ENCODE measurements around the gene ELP1.

Gene ELP1

DNA sequence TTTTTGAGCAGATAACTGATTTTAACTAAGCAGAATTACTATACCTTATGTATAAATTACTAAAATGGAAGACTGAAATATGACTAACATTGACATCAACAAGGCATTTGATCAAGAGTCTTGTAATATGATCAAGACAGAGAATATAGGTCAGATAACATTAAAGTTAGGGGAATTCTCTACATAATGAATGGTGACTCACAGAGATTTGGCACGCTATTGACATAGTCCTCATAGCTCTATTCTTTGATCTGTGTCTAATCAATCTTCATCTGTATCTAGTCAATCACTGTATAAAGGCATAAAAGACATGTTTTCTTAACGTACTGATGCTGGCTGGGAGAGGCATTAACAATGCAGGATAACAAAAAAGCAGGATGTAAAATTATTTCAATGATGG lies 17.7 kb upstream of the ELP1 start:
- no peaks in the 10 kb centered on the region for H3K79me2 ChIP-seq (ENCODE audit: insufficient read depth, low read length)
- H3K27me3 ChIP-seq (ENCODE audit: insufficient read depth, low read length, poor library complexity, severe bottlenecking) = no peaks in the 10 kb centered on the region
- no peaks in the 10 kb centered on the region for H3K36me3 ChIP-seq (ENCODE audit: insufficient read depth, low read length)
- no peak overlapping the region for H3K4me2 ChIP-seq (ENCODE audit: low read depth, low read length, poor library complexity, severe bottlenecking)
- TF ChIP-seq EZH2phosphoT487 (IDR thresholded peaks at IDR 0.05; ENCODE audit: borderline replicate concordance) = no peak
- TF ChIP-seq, protein P1, sequence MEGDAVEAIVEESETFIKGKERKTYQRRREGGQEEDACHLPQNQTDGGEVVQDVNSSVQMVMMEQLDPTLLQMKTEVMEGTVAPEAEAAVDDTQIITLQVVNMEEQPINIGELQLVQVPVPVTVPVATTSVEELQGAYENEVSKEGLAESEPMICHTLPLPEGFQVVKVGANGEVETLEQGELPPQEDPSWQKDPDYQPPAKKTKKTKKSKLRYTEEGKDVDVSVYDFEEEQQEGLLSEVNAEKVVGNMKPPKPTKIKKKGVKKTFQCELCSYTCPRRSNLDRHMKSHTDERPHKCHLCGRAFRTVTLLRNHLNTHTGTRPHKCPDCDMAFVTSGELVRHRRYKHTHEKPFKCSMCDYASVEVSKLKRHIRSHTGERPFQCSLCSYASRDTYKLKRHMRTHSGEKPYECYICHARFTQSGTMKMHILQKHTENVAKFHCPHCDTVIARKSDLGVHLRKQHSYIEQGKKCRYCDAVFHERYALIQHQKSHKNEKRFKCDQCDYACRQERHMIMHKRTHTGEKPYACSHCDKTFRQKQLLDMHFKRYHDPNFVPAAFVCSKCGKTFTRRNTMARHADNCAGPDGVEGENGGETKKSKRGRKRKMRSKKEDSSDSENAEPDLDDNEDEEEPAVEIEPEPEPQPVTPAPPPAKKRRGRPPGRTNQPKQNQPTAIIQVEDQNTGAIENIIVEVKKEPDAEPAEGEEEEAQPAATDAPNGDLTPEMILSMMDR (conservative IDR thresholded peaks at IDR 0.05; ENCODE audit: low read length) = no peak
- H2AFZ ChIP-seq (ENCODE audit: low read length) = no peak overlapping the region
- no peaks in the 10 kb centered on the region for H3K9me2 ChIP-seq (replicated peaks; ENCODE audit: low read depth, low read length)
- no peaks in the 10 kb centered on the region for H3K4me1 ChIP-seq (ENCODE audit: insufficient read depth, low read length, poor library complexity, severe bottlenecking)
- no peak overlapping the region for H3K4me3 ChIP-seq (ENCODE audit: low read length, poor library complexity, severe bottlenecking)
- H3F3A ChIP-seq (ENCODE audit: low read depth) = no peaks in the 10 kb centered on the region
- H3K9ac ChIP-seq (ENCODE audit: low read depth, low read length, poor library complexity, severe bottlenecking) = no peak overlapping the region
- no peaks in the 10 kb centered on the region for H3K9me3 ChIP-seq (ENCODE audit: insufficient read depth, low read depth, low read length)
- H4K20me1 ChIP-seq (ENCODE audit: insufficient read depth, low read length, poor library complexity, severe bottlenecking) = no peaks in the 10 kb centered on the region

DNA sequence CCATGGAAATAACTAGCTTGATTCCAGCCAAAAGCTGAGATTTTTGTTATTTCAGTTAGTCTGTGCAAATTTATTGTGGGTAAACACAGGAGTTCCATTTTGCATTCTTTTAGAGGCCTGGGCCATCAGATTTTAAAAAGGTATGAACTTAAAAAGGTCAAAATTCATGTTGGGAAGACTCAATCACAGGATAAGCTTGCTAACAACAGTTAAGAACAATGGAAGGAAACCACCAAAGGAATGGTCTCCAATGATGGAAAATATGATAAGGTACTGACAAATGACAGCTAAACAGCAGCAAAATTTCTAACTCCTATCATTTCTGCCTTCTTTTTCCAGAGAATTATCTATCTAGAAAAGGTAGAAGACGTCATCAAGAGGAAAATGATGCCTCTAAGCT lies 16.2 kb upstream of the ELP1 start:
- H3K4me2 ChIP-seq (ENCODE audit: low read depth, low read length, poor library complexity, severe bottlenecking) = no peak overlapping the region
- no peaks in the 10 kb centered on the region for H4K20me1 ChIP-seq (ENCODE audit: insufficient read depth, low read length, poor library complexity, severe bottlenecking)
- TF ChIP-seq, protein P1 (conservative IDR thresholded peaks at IDR 0.05; ENCODE audit: low read length) = no peak
- no peak for TF ChIP-seq EZH2phosphoT487 (IDR thresholded peaks at IDR 0.05; ENCODE audit: borderline replicate concordance)
- no peaks in the 10 kb centered on the region for H3K79me2 ChIP-seq (ENCODE audit: insufficient read depth, low read length)
- no peaks in the 10 kb centered on the region for H3K4me1 ChIP-seq (ENCODE audit: insufficient read depth, low read length, poor library complexity, severe bottlenecking)
- H3K9ac ChIP-seq (ENCODE audit: low read depth, low read length, poor library complexity, severe bottlenecking) = no peak overlapping the region
- H2AFZ ChIP-seq (ENCODE audit: low read length) = no peak overlapping the region
- no peak overlapping the region for H3K4me3 ChIP-seq (ENCODE audit: low read length, poor library complexity, severe bottlenecking)
- no peaks in the 10 kb centered on the region for H3F3A ChIP-seq (ENCODE audit: low read depth)
- no peaks in the 10 kb centered on the region for H3K27me3 ChIP-seq (ENCODE audit: insufficient read depth, low read length, poor library complexity, severe bottlenecking)
- no peaks in the 10 kb centered on the region for H3K9me2 ChIP-seq (replicated peaks; ENCODE audit: low read depth, low read length)
- H3K9me3 ChIP-seq (ENCODE audit: insufficient read depth, low read depth, low read length) = no peaks in the 10 kb centered on the region
- H3K36me3 ChIP-seq (ENCODE audit: insufficient read depth, low read length) = no peaks in the 10 kb centered on the region

DNA sequence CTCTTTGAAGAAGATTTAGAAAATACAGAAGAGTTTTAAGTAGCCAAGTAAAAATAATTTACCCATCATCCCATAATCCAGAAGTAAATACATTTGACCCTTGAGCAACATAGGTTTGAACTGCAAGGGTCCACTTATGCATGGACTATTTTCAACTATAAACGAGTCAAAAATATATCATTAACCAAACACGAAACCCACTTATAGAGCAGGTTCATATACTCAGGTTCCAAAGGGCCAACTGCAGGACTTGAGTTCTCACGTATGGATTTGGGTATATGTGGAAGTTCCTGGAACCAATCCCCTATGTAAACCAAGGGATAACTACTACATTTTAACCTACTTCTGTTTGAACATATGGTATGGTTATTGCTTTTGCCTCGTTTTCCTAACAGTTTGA lies 6.1 kb upstream of the ELP1 start:
- Histone ChIP-seq H3K4me3 (ENCODE audit: low read length, poor library complexity, severe bottlenecking) (no peak overlapping the region), H3K4me2 (ENCODE audit: low read depth, low read length, poor library complexity, severe bottlenecking) (no peak overlapping the region), H3K79me2 (ENCODE audit: insufficient read depth, low read length) (peaks cover 6% of the 10 kb centered on the region; the same call in 1 of the 2 replicates), H4K20me1 (ENCODE audit: insufficient read depth, low read length, poor library complexity, severe bottlenecking) (no peaks in the 10 kb centered on the region), H2AFZ (ENCODE audit: low read length) (no peak overlapping the region), H3K9me2 (replicated peaks; ENCODE audit: low read depth, low read length) (no peaks in the 10 kb centered on the region), H3K9ac (ENCODE audit: low read depth, low read length, poor library complexity, severe bottlenecking) (no peak overlapping the region), H3K27me3 (ENCODE audit: insufficient read depth, low read length, poor library complexity, severe bottlenecking) (no peaks in the 10 kb centered on the region), H3K9me3 (ENCODE audit: insufficient read depth, low read depth, low read length) (no peaks in the 10 kb centered on the region), H3F3A (ENCODE audit: low read depth) (no peaks in the 10 kb centered on the region), H3K36me3 (ENCODE audit: insufficient read depth, low read length) (peaks cover 8% of the 10 kb centered on the region; the same call in 1 of the 2 replicates), H3K4me1 (ENCODE audit: insufficient read depth, low read length, poor library complexity, severe bottlenecking) (peaks cover 10% of the 10 kb centered on the region)
- TF ChIP-seq EZH2phosphoT487 (IDR thresholded peaks at IDR 0.05; ENCODE audit: borderline replicate concordance) = no peak
- TF ChIP-seq, protein P1 (conservative IDR thresholded peaks at IDR 0.05; ENCODE audit: low read length) = no peak

Data from Loucy (cell line).